Thymus (tissue), 11 donors: ENCODE measurements around the gene MBP. TPM values are rescaled to one million over a fixed set of nuclear protein-coding genes. Genes with fewer than 3 reads are reported as not detected.

Experiments
- DNase-seq, 9 donors: peaks; one replicate each; pipeline ENCODE4 v3.0.0-alpha.2; 2013; ENCODE audit warnings: low spot score in 9 of 9, low read depth in 6 of 9, missing footprints in 1 of 9
- H3K27ac ChIP-seq, 2 donors: one replicate each; pipeline ENCODE4 v1.5.1; 2013; ENCODE audit warnings: control low read depth in 1 of 2, low read depth in 1 of 2, low read length in 1 of 2, mild to moderate bottlenecking in 1 of 2, moderate library complexity in 1 of 2
- H3K27me3 ChIP-seq, 2 donors: one replicate each; pipeline ENCODE4 v1.5.1; 2013; ENCODE audit warnings: low read length in 1 of 2; ENCODE audit not compliant: control insufficient read depth in 2 of 2, insufficient read depth in 1 of 2
- H3K36me3 ChIP-seq, 2 donors: one replicate each; pipeline ENCODE4 v1.5.1; 2013; ENCODE audit warnings: low read length in 1 of 2, mild to moderate bottlenecking in 1 of 2, moderate library complexity in 1 of 2; ENCODE audit not compliant: control insufficient read depth in 2 of 2, insufficient read depth in 2 of 2
- H3K4me1 ChIP-seq, 2 donors: one replicate each; pipeline ENCODE4 v1.5.1; 2013; ENCODE audit warnings: low read length in 2 of 2; ENCODE audit not compliant: control insufficient read depth in 2 of 2, insufficient read depth in 2 of 2
- H3K4me3 ChIP-seq, 2 donors: one replicate each; pipeline ENCODE4 v1.5.1; 2013; ENCODE audit warnings: low read length in 2 of 2, control low read depth in 1 of 2, mild to moderate bottlenecking in 1 of 2
- H3K9me3 ChIP-seq, 2 donors: one replicate each; pipeline ENCODE4 v1.5.1; 2013; ENCODE audit warnings: low read length in 1 of 2, mild to moderate bottlenecking in 1 of 2; ENCODE audit not compliant: control insufficient read depth in 2 of 2, insufficient read depth in 1 of 2
- WGBS: extraction: QIAGEN DNeasy Blood & Tissue Kit; methylation state at CpG from one replicate; pipeline ENCODE4 v1.1.7; 2013; 5-methylcytosine and 5-hydroxymethylcytosine counted together
- polyA plus RNA-seq: library from polyadenylated mRNA; stranded (reverse); fragments of 200-250 nt; gene quantifications from one replicate; pipeline ENCODE4 v1.2.3, GENCODE V29; 2013
- total RNA-seq: library from RNA; stranded (reverse); fragments of 120-200 nt; gene quantifications from one replicate; pipeline ENCODE4 v1.2.4, GENCODE V29; 2013
- donor health status: healthy.

Gene MBP
- total and polyA plus RNA-seq, 2 donors, result 16.1 to 16.3 TPM

- 96% methylated on average over 1 of the region's 1 CpG for WGBS
- Histone ChIP-seq H3K36me3 (peaks cover 29 to 39% of the 10 kb centered on the region in 2 donors), H3K27ac (no peak overlapping the region)
These were observed 195.0 kb downstream of the MBP start for GRCh38 chr18:76937597-76937996.

DNA sequence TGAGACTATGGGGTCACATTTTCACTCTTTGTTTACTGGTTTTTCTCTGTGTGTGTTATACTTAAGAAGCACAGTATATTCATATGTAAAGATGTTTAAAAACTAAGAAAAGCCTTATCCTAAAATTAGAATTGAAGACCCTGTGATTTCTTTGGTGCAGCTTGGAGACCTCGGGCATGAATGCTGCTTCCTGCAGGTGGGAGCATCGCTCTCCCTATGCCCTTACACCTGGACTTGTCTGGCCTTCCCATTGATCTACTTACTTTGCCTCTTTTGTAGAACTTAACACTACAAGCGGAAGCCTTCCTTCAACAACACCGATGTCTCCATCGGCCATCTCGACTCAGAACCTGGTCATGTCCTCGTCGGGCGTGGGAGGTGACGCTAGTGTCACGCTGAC lies 195.7 kb downstream of the MBP start:
- peaks cover 0 to 3% of the 10 kb centered on the region in 2 donors for H3K9me3 ChIP-seq
- peaks cover 32 to 45% of the 10 kb centered on the region in 2 donors for H3K36me3 ChIP-seq

More at GRCh38 chr18:76937597-76937996, 195.0 kb downstream of the MBP start:
- no peak for DNase-seq
- H3K4me3 ChIP-seq, result no peak overlapping the region
- H3K4me1 ChIP-seq, result no peaks in the 10 kb centered on the region
- no peaks in the 10 kb centered on the region for H3K27me3 ChIP-seq
- H3K9me3 ChIP-seq, result peaks cover 0 to 3% of the 10 kb centered on the region in 2 donors

GRCh38 chr18:76935722-76936337 lies 196.8 kb downstream of the MBP start:
- Histone ChIP-seq H3K4me1 (no peaks in the 10 kb centered on the region), H3K4me3 (no peak overlapping the region), H3K36me3 (peaks cover 32 to 42% of the 10 kb centered on the region in 2 donors), H3K27ac (no peak overlapping the region), H3K27me3 (no peaks in the 10 kb centered on the region), H3K9me3 (no peaks in the 10 kb centered on the region)
- DNase-seq, result no peak
- WGBS, result 97% methylated on average over 18 of the region's 18 CpGs

More for the DNA sequence above, 195.7 kb downstream of the MBP start:
- 98% methylated on average over 11 of the region's 11 CpGs for WGBS
- no peak for DNase-seq
- Histone ChIP-seq H3K27me3 (no peaks in the 10 kb centered on the region), H3K4me1 (no peaks in the 10 kb centered on the region), H3K4me3 (no peak overlapping the region), H3K27ac (no peak overlapping the region)

GRCh38 chr18:76932026-76932819 lies 200.4 kb downstream of the MBP start:
- 94% methylated on average over 11 of the region's 11 CpGs for WGBS
- no peak overlapping the region for H3K27ac ChIP-seq
- no peaks in the 10 kb centered on the region for H3K4me1 ChIP-seq
- H3K36me3 ChIP-seq, result peaks cover 28 to 42% of the 10 kb centered on the region in 2 donors
- no peak for DNase-seq
- H3K27me3 ChIP-seq, result no peaks in the 10 kb centered on the region
- no peak overlapping the region for H3K4me3 ChIP-seq
- H3K9me3 ChIP-seq, result no peaks in the 10 kb centered on the region

GRCh38 chr18:76931171-76931570 lies 201.4 kb downstream of the MBP start:
- no peak overlapping the region for H3K4me3 ChIP-seq
- peaks cover 28 to 37% of the 10 kb centered on the region in 2 donors for H3K36me3 ChIP-seq
- 98% methylated on average over 6 of the region's 6 CpGs for WGBS
- no peaks in the 10 kb centered on the region for H3K27me3 ChIP-seq
- no peak overlapping the region for H3K27ac ChIP-seq
- no peak for DNase-seq
- no peaks in the 10 kb centered on the region for H3K9me3 ChIP-seq
- H3K4me1 ChIP-seq, result no peaks in the 10 kb centered on the region

Other genes starting within 250 kb of the MBP start
- 0.05 TPM for gene GALR1, start 117.1 kb upstream of the MBP start, total RNA-seq
- gene GALR1, start 117.1 kb upstream of the MBP start, polyA plus RNA-seq, result 0.02 TPM